Karpas-422 (cell line): Measurements from ENCODE around the gene ALKBH6. TPM values are rescaled to one million over a fixed set of nuclear protein-coding genes. Genes with fewer than 3 reads are reported as not detected.
A peak's percentile ranks its signal among the peaks of the same experiment; 100 is the strongest.

Experiments used
- DNase-seq: peaks from one replicate; pipeline ENCODE4 v3.0.0-alpha.2; 2015
- H2AFZ ChIP-seq: fragments of 200-600 bp; sonication (generic); 2 replicates; pipeline ENCODE4 v1.6.1; 2014; ENCODE audit warnings: antibody characterized with exemption, low read length, mixed read lengths
- H3K27ac ChIP-seq: fragments of 200-600 bp; sonication (generic); 2 replicates; pipeline ENCODE4 v1.5.1; 2014; ENCODE audit warnings: mild to moderate bottlenecking, low read length, moderate library complexity
- H3K27me3 ChIP-seq: fragments of 200-600 bp; sonication (generic); 2 replicates; pipeline ENCODE4 v1.6.1; 2014; ENCODE audit warnings: low read length, mixed read lengths
- H3K36me3 ChIP-seq: fragments of 200-600 bp; sonication (generic); 2 replicates; pipeline ENCODE4 v1.6.1; 2014; ENCODE audit warnings: low read length, mixed read lengths; ENCODE audit not compliant: insufficient read depth
- H3K4me1 ChIP-seq: fragments of 200-600 bp; sonication (generic); 2 replicates; pipeline ENCODE4 v1.6.1; 2014; ENCODE audit warnings: mild to moderate bottlenecking, low read length, mixed read lengths
- H3K4me2 ChIP-seq: fragments of 200-600 bp; sonication (generic); 2 replicates; pipeline ENCODE4 v1.6.1; 2014; ENCODE audit warnings: low read length, low read depth, mild to moderate bottlenecking; ENCODE audit not compliant: poor library complexity, severe bottlenecking
- H3K4me3 ChIP-seq: fragments of 200-600 bp; sonication (generic); 2 replicates; pipeline ENCODE4 v1.5.1; 2014; ENCODE audit warnings: mild to moderate bottlenecking, antibody characterized with exemption, low read length, mixed read lengths
- H3K79me2 ChIP-seq: fragments of 200-600 bp; sonication (generic); 2 replicates; pipeline ENCODE4 v1.6.1; 2014; ENCODE audit warnings: mild to moderate bottlenecking, low read length, mixed read lengths
- H3K9ac ChIP-seq: fragments of 200-600 bp; sonication (generic); 2 replicates; pipeline ENCODE4 v1.6.0; 2014; ENCODE audit warnings: low read length
- H3K9me2 ChIP-seq: fragments of 200-600 bp; sonication (generic), shearing (Covaris generic); replicated peaks from 2 replicates; pipeline ENCODE4 v1.6.0; 2014; ENCODE audit warnings: mild to moderate bottlenecking, low read length, moderate library complexity; ENCODE audit not compliant: insufficient read depth
- H3K9me3 ChIP-seq: fragments of 300-700, 200-600 bp; sonication (generic); 2 replicates; pipeline ENCODE4 v1.6.1; 2014; ENCODE audit warnings: low read length, mixed read lengths
- H4K20me1 ChIP-seq: fragments of 200-600 bp; sonication (generic); 2 replicates; pipeline ENCODE4 v1.6.1; 2014; ENCODE audit warnings: mild to moderate bottlenecking, antibody characterized with exemption, low read length, low read depth; ENCODE audit not compliant: insufficient read depth
- total RNA-seq: library from RNA; depleted of rRNA; stranded (reverse); fragments of >200 nt; shearing (Covaris generic); gene quantifications from 2 replicates; pipeline ENCODE4 v1.2.3, GENCODE V29; 2014; ENCODE audit warnings: low replicate concordance; rRNA removed

Gene ALKBH6
- total RNA-seq = 11.1 and 48.4 TPM in 2 replicates

DNA sequence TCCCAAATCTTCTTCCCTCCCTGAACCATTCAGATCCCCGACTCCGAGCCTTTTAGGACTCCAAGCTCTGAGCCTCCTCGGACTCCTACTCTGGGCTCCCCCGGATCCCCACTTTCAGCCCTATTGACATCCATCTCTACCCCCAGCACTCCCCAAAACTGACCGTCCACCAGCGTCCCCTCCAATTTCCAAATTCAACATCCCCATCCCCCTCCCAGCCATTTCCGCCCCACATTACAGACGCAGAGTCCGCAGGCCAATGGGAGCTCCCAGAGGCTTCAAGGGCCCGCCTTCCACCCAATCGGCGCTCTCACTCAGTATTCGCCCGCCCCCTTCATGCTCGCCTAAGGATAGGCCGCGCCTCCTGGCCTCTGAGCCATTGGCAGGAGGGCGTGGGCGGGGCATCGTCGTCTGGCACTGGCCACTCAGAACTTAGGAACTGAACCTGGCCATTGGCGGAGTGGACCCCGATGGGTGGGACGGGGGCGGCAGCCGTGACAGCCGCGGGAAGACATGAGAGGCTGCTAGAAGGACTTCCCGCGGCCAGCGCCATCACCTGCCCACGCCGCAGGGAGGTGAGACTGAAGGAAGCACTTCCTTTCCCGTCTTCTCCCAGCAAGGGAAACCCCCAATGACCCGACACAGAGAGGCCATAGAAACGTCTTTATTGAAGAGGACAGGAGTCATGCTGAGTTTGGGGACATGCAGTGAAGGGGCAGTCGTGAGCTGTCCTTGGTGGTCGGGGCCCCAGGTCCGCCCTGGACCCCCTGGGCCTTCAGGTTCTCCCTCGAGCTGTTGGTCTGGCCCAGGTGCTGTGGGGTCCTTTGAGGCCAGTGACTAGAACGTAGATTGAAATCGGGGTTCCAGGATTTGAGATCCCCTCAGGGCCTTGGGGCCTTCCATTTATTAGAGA lies at the start of gene ALKBH6:
Gene ALKBH6, minus strand, starts transcription at position 202 of the 913 bp plus-strand sequence. CDS start 816 bp downstream, outside the sequence.
- Histone ChIP-seq H3K9ac (peak within 1 kb of the TSS; percentile 83), H3K4me3 (peak within 1 kb of the TSS; percentile 79), H3K9me3 (no peaks in the 10 kb centered on the region)

DNA sequence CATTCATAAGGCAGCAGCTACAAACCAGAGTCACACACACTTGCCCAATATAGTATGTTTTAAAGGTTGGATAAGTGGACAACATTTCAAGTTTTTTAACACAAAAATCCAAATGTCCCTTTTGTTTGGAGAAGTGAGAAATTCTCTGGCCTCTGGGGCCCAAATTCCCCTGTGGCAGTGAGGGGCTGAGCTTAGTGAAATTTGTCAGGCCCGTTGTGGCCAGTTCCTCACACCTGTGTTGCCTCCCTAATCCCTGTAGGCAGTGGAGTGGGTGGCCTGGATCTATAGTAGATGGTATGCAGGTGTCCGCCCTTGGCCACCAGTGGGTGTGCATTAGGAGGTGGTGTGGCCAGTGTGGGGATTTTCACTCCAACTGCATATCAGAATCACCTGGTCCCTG lies 47.4 kb upstream of the ALKBH6 start:
- no peaks in the 10 kb centered on the region for H3K27me3 ChIP-seq
- H3K4me2 ChIP-seq = peak overlapping the region; percentile 55
- DNase-seq = peak; percentile 55
- H3K4me3 ChIP-seq = peak overlapping the region; percentile 38
- H4K20me1 ChIP-seq = 0 out of 2 replicates have a peak, but pooled peaks cover 3% of the 10 kb centered on the region
- no peak overlapping the region for H2AFZ ChIP-seq
- peaks cover 33% of the 10 kb centered on the region for H3K36me3 ChIP-seq
- H3K9me2 ChIP-seq = no peaks in the 10 kb centered on the region
- H3K9ac ChIP-seq = peak overlapping the region; percentile 52
- peaks cover 62% of the 10 kb centered on the region for H3K79me2 ChIP-seq
- H3K4me1 ChIP-seq = peaks cover 58% of the 10 kb centered on the region
- no peaks in the 10 kb centered on the region for H3K9me3 ChIP-seq
- H3K27ac ChIP-seq = peak overlapping the region; percentile 90

More for the DNA sequence above, at the start of gene ALKBH6:
- H3K27me3 ChIP-seq = no peaks in the 10 kb centered on the region
- peak within 1 kb of the TSS; percentile 41; the same call in 1 of the 2 replicates for H2AFZ ChIP-seq
- H3K4me1 ChIP-seq = peaks cover 34% of the 10 kb centered on the region
- H3K79me2 ChIP-seq = peaks cover 32% of the 10 kb centered on the region
- DNase-seq = peak; percentile 100
- no peaks in the 10 kb centered on the region for H3K9me2 ChIP-seq
- peak within 1 kb of the TSS; percentile 99 for H3K4me2 ChIP-seq
- no peaks in the 10 kb centered on the region for H4K20me1 ChIP-seq
- no peaks in the 10 kb centered on the region for H3K36me3 ChIP-seq
- H3K27ac ChIP-seq = no peak within 1 kb of the TSS; the same call in 1 of the 2 replicates

DNA sequence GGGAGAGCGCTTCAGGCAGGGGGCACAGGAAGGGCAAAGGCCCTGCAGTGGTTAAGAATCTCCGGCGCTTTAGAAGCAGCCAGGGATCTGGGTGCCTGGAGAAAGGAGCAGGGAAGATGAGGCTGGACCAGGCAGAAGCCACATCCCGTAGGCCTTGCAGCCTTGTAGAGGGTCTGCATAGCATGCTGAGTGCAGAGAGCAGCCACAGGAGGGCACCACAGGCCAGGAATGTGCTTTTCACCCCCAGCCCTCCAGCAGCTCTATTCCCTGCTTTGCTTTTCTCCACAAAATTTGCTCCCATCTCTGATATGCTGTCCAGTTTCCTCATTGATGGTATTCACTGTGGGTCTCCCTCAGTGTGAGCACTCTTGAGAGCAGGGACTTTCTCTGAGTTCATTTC lies 46.4 kb upstream of the ALKBH6 start:
- peaks cover 26% of the 10 kb centered on the region for H3K36me3 ChIP-seq
- H3K79me2 ChIP-seq = peaks cover 68% of the 10 kb centered on the region
- H3K4me2 ChIP-seq = peak overlapping the region; percentile 55
- no peak overlapping the region for H2AFZ ChIP-seq
- H3K4me1 ChIP-seq = peaks cover 67% of the 10 kb centered on the region
- no peaks in the 10 kb centered on the region for H3K9me2 ChIP-seq
- H3K4me3 ChIP-seq = no peak overlapping the region
- no peaks in the 10 kb centered on the region for H3K9me3 ChIP-seq
- 0 out of 2 replicates have a peak, but pooled peaks cover 3% of the 10 kb centered on the region for H4K20me1 ChIP-seq
- H3K27me3 ChIP-seq = no peaks in the 10 kb centered on the region
- H3K9ac ChIP-seq = peak overlapping the region; percentile 52
- peak; percentile 77 for DNase-seq
- H3K27ac ChIP-seq = peak overlapping the region; percentile 90

DNA sequence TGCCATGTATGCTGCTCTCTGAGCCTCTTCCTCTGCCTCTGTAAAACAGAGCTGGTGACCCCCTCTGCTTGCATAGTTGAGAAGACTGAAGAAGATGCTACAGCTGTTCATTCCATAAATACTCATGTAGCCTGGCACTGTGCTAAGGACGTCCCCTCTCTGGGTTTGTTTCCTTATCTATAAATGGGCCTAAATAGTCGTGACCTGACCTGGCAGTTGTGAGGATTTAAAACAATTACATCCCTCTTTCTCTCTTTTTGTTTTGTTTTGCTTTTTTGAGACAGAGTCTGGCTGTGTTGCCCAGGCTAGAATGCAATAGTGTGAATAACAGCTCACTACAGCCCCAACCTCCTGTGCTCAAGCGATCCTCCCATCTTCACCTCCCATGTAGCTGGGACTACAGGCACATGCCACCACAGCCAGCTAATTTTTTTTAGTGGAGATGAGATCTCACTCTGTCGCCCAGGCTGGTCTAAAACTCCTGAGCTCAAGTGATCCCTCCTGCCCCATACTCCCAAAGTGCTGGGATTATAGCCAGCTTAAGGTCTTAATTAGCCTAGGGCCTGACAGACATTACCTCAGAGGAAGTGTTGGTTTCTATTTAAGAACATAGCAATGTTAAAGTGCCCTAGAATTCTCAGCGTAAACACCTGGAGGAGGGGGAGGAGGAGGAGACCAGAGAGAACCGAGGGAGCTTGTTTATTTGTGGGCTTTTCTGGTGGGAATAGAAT lies 45.3 kb upstream of the ALKBH6 start:
- H3K9ac ChIP-seq = peak overlapping the region; percentile 29; the same call in 1 of the 2 replicates
- H3K9me2 ChIP-seq = no peaks in the 10 kb centered on the region
- peak overlapping the region; percentile 55 for H3K4me2 ChIP-seq
- H3K4me3 ChIP-seq = no peak overlapping the region
- H3K27me3 ChIP-seq = no peaks in the 10 kb centered on the region
- 0 out of 2 replicates have a peak, but pooled peaks cover 3% of the 10 kb centered on the region for H4K20me1 ChIP-seq
- peaks cover 71% of the 10 kb centered on the region for H3K79me2 ChIP-seq
- no peaks in the 10 kb centered on the region for H3K9me3 ChIP-seq
- DNase-seq = no peak
- no peak overlapping the region for H2AFZ ChIP-seq
- H3K36me3 ChIP-seq = peaks cover 23% of the 10 kb centered on the region; the same call in 1 of the 2 replicates
- peaks cover 67% of the 10 kb centered on the region for H3K4me1 ChIP-seq
- peak overlapping the region; percentile 44; the same call in 1 of the 2 replicates for H3K27ac ChIP-seq

DNA sequence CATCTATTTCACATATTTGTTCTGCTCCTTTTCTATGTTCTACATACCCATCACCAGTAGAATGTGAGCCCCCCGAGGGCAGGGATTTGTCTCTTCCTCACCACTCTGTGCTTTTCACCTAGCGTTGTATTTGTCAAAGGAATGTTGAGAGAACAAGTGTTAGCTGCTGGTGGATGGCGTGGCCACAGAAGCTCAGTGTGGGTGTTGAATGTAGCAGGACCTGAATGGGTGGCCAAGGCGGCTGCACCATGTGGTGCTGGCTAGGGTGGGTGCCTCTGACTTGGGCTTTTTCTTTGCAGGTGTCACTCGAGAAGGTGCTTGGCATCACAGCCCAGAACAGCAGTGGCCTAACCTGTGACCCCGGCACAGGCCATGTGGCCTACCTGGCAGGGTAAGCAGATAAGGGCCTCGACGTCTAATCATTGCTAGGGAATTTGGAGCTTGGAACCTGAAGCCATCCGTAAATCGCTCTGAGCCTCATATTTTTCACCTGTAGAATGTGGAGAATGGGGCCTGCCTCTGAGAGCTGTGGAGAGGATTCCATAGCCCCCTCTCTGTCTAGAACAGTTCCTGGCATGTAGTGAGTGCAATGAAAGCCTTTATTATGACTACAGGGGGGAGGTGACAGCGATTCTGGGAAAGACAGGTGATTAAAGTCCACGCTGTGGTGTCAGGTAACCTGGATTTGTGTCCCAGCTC lies 44.6 kb upstream of the ALKBH6 start:
- Histone ChIP-seq H3K9ac (peak overlapping the region; percentile 20; the same call in 1 of the 2 replicates), H2AFZ (no peak overlapping the region), H3K9me2 (no peaks in the 10 kb centered on the region), H3K4me1 (peaks cover 65% of the 10 kb centered on the region), H3K27ac (no peak overlapping the region), H4K20me1 (0 out of 2 replicates have a peak, but pooled peaks cover 3% of the 10 kb centered on the region), H3K27me3 (no peaks in the 10 kb centered on the region), H3K4me2 (no peak overlapping the region), H3K4me3 (no peak overlapping the region), H3K9me3 (no peaks in the 10 kb centered on the region), H3K79me2 (peaks cover 68% of the 10 kb centered on the region), H3K36me3 (peaks cover 19% of the 10 kb centered on the region; the same call in 1 of the 2 replicates)
- no peak for DNase-seq

DNA sequence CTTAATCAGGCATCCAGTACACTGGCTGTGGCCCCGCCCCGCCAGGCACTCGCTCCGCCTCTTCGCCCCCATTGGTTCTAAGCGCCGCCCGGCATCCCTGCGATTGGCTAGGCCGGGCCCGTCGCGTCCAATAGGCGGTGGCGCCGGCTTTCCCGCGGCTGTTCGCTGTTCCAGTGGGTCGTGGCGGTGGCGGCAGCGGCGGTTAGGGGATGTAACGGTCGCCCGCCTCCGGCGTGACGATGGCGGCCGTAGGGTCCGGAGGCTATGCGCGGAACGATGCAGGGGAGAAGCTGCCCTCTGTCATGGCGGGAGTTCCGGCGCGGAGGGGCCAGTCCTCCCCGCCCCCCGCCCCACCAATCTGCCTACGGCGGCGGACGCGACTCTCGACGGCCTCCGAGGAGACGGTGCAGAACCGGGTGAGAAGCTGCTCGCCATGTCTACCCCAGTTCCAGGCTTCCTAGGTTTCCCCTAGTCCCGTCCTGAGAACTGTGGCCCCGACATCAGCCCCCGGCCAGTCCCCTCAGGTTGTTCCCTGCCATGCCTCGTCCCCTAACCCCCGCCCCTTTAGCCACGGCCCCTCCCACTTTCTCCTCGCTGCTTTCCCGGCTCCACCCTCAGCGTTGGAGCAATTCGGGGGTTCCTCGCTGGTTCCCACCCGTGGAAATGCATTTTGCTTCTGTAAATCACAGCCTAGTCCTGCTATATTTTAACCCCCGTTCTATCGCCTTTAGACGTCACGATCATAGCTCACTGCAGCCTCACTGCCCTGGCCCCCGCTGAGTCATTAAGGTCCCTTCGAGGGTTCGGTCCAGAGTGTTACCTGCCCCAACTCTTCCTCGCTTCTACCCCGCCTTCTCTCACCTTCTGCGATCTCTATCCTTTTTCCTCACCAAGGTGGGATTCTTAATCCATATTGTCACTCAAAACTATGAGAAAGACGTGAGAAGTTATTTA lies 41.0 kb upstream of the ALKBH6 start, which contains the start of gene WDR62:
Gene WDR62, plus strand, starts transcription at position 165 of the 954 bp plus-strand sequence. Its CDS starts 75 bp downstream, at position 240.
- H3K4me3 ChIP-seq = peak within 1 kb of the TSS; percentile 94

More for the DNA sequence above, 41.0 kb upstream of the ALKBH6 start, which contains the start of gene WDR62:
- H3K36me3 ChIP-seq = peaks cover 9% of the 10 kb centered on the region; the same call in 1 of the 2 replicates
- DNase-seq = peak; percentile 97
- no peaks in the 10 kb centered on the region for H3K9me3 ChIP-seq
- no peaks in the 10 kb centered on the region for H3K27me3 ChIP-seq
- H3K27ac ChIP-seq = peak within 1 kb of the TSS; percentile 90
- peaks cover 66% of the 10 kb centered on the region for H3K4me1 ChIP-seq
- H3K9ac ChIP-seq = peak within 1 kb of the TSS; percentile 90
- peak within 1 kb of the TSS; percentile 91 for H3K4me2 ChIP-seq
- H2AFZ ChIP-seq = peak within 1 kb of the TSS; percentile 87; the same call in 1 of the 2 replicates
- H3K79me2 ChIP-seq = peaks cover 53% of the 10 kb centered on the region
- H4K20me1 ChIP-seq = 0 out of 2 replicates have a peak, but pooled peaks cover 3% of the 10 kb centered on the region
- no peaks in the 10 kb centered on the region for H3K9me2 ChIP-seq
